IMR-90 (cell line): ENCODE results near the gene DDI2. TPM values are rescaled to one million over a fixed set of nuclear protein-coding genes. Genes with fewer than 3 reads are reported as not detected.

Experiments
- ATAC-seq: fragments of 200-7000 bp; cut with Tn5 transposase; 2 replicates; pipeline ENCODE4 v1.9.1; 2020; ENCODE audit warnings: low read depth, mild to moderate bottlenecking, moderate library complexity
- BruUV-seq: library from RNA; stranded (reverse); fragments of 400-500 nt; replicated peaks from 2 replicates; lab custom pipeline; 2021; lab: Mats Ljungman, UMichigan
- CTCF ChIA-PET: fragments of 300-600 bp; formaldehyde crosslinking; extraction: SDS; loops from one replicate; lab custom pipeline; 2021; ENCODE audit warnings: antibody characterized with exemption; lab: Yijun Ruan, JAX
- POLR2A ChIA-PET: fragments of 300-600 bp; sonication (Branson Sonifier 250); formaldehyde crosslinking; loops from one replicate; lab custom pipeline; 2022; ENCODE audit warnings: antibody characterized with exemption; ENCODE audit not compliant: unreplicated experiment; lab: Charles Lee
- DNase-seq: peaks from one replicate; pipeline ENCODE4 v3.0.0; 2013
- H2AFZ ChIP-seq: replicated peaks from 2 replicates; pipeline ENCODE3; 2013; ENCODE audit warnings: low read length, mild to moderate bottlenecking; ENCODE audit not compliant: poor library complexity
- H2AK5ac ChIP-seq: 2 replicates; pipeline ENCODE4 v1.6.1; 2013; ENCODE audit warnings: low read depth, low read length, inconsistent platforms
- H2AK9ac ChIP-seq: replicated peaks from 2 replicates; pipeline ENCODE3; 2013; ENCODE audit warnings: mild to moderate bottlenecking, low read depth, low read length, moderate library complexity; ENCODE audit not compliant: poor library complexity
- H2BK120ac ChIP-seq: 2 replicates; pipeline ENCODE4 v1.6.1; 2013; ENCODE audit warnings: low read depth, low read length, inconsistent platforms
- H2BK15ac ChIP-seq: 3 replicates; pipeline ENCODE4 v1.6.1; 2013; ENCODE audit warnings: low read depth, low read length, inconsistent platforms
- H2BK20ac ChIP-seq: 2 replicates; pipeline ENCODE4 v1.6.1; 2013; ENCODE audit warnings: low read depth, mild to moderate bottlenecking, inconsistent platforms, low read length, moderate library complexity
- H2BK5ac ChIP-seq: 2 replicates; pipeline ENCODE4 v1.6.1; 2013; ENCODE audit warnings: mild to moderate bottlenecking, low read depth, low read length, inconsistent platforms; ENCODE audit not compliant: poor library complexity, severe bottlenecking
- H3K14ac ChIP-seq: replicated peaks from 2 replicates; pipeline ENCODE4 v1.6.1; 2013; ENCODE audit warnings: low read depth, low read length, inconsistent platforms
- H3K18ac ChIP-seq: 2 replicates; pipeline ENCODE4 v1.6.1; 2013; ENCODE audit warnings: low read depth, low read length, control low read depth
- H3K23ac ChIP-seq: 2 replicates; pipeline ENCODE4 v1.6.1; 2013; ENCODE audit warnings: low read depth, low read length, inconsistent platforms
- H3K27ac ChIP-seq: 2 replicates; pipeline ENCODE4 v1.5.1; 2013; ENCODE audit warnings: mild to moderate bottlenecking, control low read depth, low read length; ENCODE audit not compliant: insufficient read depth
- H3K27me3 ChIP-seq: 2 replicates; pipeline ENCODE4 v1.6.1; 2013; ENCODE audit warnings: low read length; ENCODE audit not compliant: control insufficient read depth, insufficient read depth
- H3K36me3 ChIP-seq: 2 replicates; pipeline ENCODE4 v1.6.1; 2013; ENCODE audit warnings: low read length, mixed read lengths; ENCODE audit not compliant: control insufficient read depth, insufficient read depth
- H3K4ac ChIP-seq: 2 replicates; pipeline ENCODE4 v1.6.1; 2013; ENCODE audit warnings: low read depth, low read length, inconsistent platforms
- H3K4me1 ChIP-seq: 2 replicates; pipeline ENCODE4 v1.6.1; 2013; ENCODE audit warnings: low read length, mixed read lengths; ENCODE audit not compliant: control insufficient read depth, insufficient read depth
- H3K4me2 ChIP-seq: 2 replicates; pipeline ENCODE4 v1.6.1; 2013; ENCODE audit warnings: low read depth, mild to moderate bottlenecking, control low read depth, low read length, moderate library complexity
- H3K4me3 ChIP-seq: 2 replicates; pipeline ENCODE4 v1.5.1; 2013; ENCODE audit warnings: low read depth, mild to moderate bottlenecking, control low read depth, low read length, moderate library complexity; ENCODE audit not compliant: insufficient read depth
- H3K56ac ChIP-seq: 2 replicates; pipeline ENCODE4 v1.6.1; 2013; ENCODE audit warnings: low read length, inconsistent platforms; ENCODE audit not compliant: insufficient read depth; ENCODE audit errors: extremely low read depth
- H3K79me1 ChIP-seq, 2 experiments: 2 replicates each; pipeline ENCODE4 v1.6.1; 2013; ENCODE audit warnings: low read length in 2 of 2, inconsistent platforms in 1 of 2, low read depth in 1 of 2
- H3K9ac ChIP-seq: 2 replicates; pipeline ENCODE4 v1.6.1; 2013; ENCODE audit warnings: low read depth, low read length, control low read depth
- H3K9me1 ChIP-seq: 2 replicates; pipeline ENCODE4 v1.6.1; 2013; ENCODE audit warnings: low read length, inconsistent platforms; ENCODE audit not compliant: insufficient read depth
- H3K9me3 ChIP-seq: 2 replicates; pipeline ENCODE4 v1.6.1; 2013; ENCODE audit warnings: low read length; ENCODE audit not compliant: control insufficient read depth, insufficient read depth
- H4K20me1 ChIP-seq: 2 replicates; pipeline ENCODE4 v1.6.1; 2013; ENCODE audit warnings: low read length, inconsistent platforms; ENCODE audit not compliant: insufficient read depth
- H4K5ac ChIP-seq: 2 replicates; pipeline ENCODE4 v1.6.1; 2013; ENCODE audit warnings: mild to moderate bottlenecking, low read depth, low read length, control low read depth
- H4K8ac ChIP-seq, 2 experiments: 2 replicates each; pipeline ENCODE4 v1.6.1; 2013; ENCODE audit warnings: low read depth in 2 of 2, low read length in 2 of 2, control low read depth in 1 of 2, inconsistent platforms in 1 of 2
- H4K91ac ChIP-seq: 2 replicates; pipeline ENCODE4 v1.6.1; 2013; ENCODE audit warnings: low read depth, low read length, inconsistent platforms; ENCODE audit not compliant: insufficient read depth
- BHLHE40 ChIP-seq: fragments of 150-350 bp; IDR thresholded peaks from 2 replicates; pipeline ENCODE4 v1.6.1; 2016; ENCODE audit warnings: mild to moderate bottlenecking, low read depth, low read length
- CEBPB ChIP-seq: IDR thresholded peaks from 2 replicates; pipeline ENCODE4 v1.6.1; 2012; ENCODE audit warnings: low read depth, low read length, improper control_type of control experiment
- CHD1 ChIP-seq: IDR thresholded peaks from 2 replicates; pipeline ENCODE4 v1.6.1; 2012; ENCODE audit warnings: low read depth, low read length, improper control_type of control experiment
- CTCF ChIP-seq: conservative IDR thresholded peaks from 2 replicates; pipeline ENCODE4 v1.5.1; 2012; ENCODE audit warnings: mild to moderate bottlenecking, low read depth, low read length, improper control_type of control experiment
- ELK1 ChIP-seq: fragments of 150-350 bp; IDR thresholded peaks from 2 replicates; pipeline ENCODE4 v1.6.1; 2016; ENCODE audit warnings: low read depth, mild to moderate bottlenecking, low read length, moderate library complexity, borderline replicate concordance
- FOS ChIP-seq: fragments of 150-350 bp; IDR thresholded peaks from 2 replicates; pipeline ENCODE4 v1.6.1; 2016; ENCODE audit warnings: low read depth, low read length
- MAFK ChIP-seq: IDR thresholded peaks from 2 replicates; pipeline ENCODE4 v1.6.1; 2012; ENCODE audit warnings: low read depth, low read length, improper control_type of control experiment
- MAZ ChIP-seq: IDR thresholded peaks from 2 replicates; pipeline ENCODE4 v1.6.1; 2012; ENCODE audit warnings: low read depth, mild to moderate bottlenecking, low read length, improper control_type of control experiment, moderate library complexity, borderline replicate concordance
- MXI1 ChIP-seq: IDR thresholded peaks from 2 replicates; pipeline ENCODE4 v1.6.1; 2012; ENCODE audit warnings: low read depth, mild to moderate bottlenecking, low read length, moderate library complexity, borderline replicate concordance
- NFE2L2 ChIP-seq: fragments of 150-350 bp; IDR thresholded peaks from 2 replicates; pipeline ENCODE4 v1.6.1; 2016; ENCODE audit warnings: low read depth, mild to moderate bottlenecking, low read length
- POLR2A ChIP-seq: IDR thresholded peaks from 2 replicates; pipeline ENCODE4 v1.6.1; 2012; ENCODE audit warnings: mild to moderate bottlenecking, low read depth, low read length
- RAD21 ChIP-seq: IDR thresholded peaks from 2 replicates; pipeline ENCODE4 v1.6.1; 2012; ENCODE audit warnings: low read length, improper control_type of control experiment
- RCOR1 ChIP-seq: IDR thresholded peaks from 2 replicates; pipeline ENCODE4 v1.6.1; 2012; ENCODE audit warnings: mild to moderate bottlenecking, low read length, improper control_type of control experiment; ENCODE audit not compliant: insufficient replicate concordance
- RFX5 ChIP-seq: IDR thresholded peaks from 2 replicates; pipeline ENCODE4 v1.8.0; 2012; ENCODE audit warnings: low read depth, mild to moderate bottlenecking, low read length, moderate library complexity
- SMC3 ChIP-seq: fragments of 150-350 bp; IDR thresholded peaks from 2 replicates; pipeline ENCODE4 v1.6.1; 2016; ENCODE audit warnings: low read depth, mild to moderate bottlenecking, antibody characterized with exemption, low read length, moderate library complexity
- USF2 ChIP-seq: fragments of 150-350 bp; IDR thresholded peaks from 2 replicates; pipeline ENCODE4 v1.6.1; 2017; ENCODE audit warnings: mild to moderate bottlenecking, antibody characterized with exemption, low read length, low read depth
- whole genome bisulfite sequencing, 2 experiments: methylation state at CpG; one replicate each; pipeline versions ENCODE4 v1.1.5 to v1.1.7; 2013; ENCODE audit warnings: missing lambda C conversion rate in 2 of 2; ENCODE audit not compliant: insufficient read length in 1 of 2; ENCODE audit errors: extremely low coverage in 2 of 2; 5-methylcytosine and 5-hydroxymethylcytosine counted together
- dilution Hi-C: fragments of 300-500 bp; cut with HindIII; formaldehyde crosslinking; loops from one replicate; pipeline ENCODE4 v1.14.3; 2018; ENCODE audit warnings: low sequenced_read_pairs; ENCODE audit not compliant: unreplicated experiment
- in situ Hi-C: fragments of 300-500 bp; cut with MboI; formaldehyde crosslinking; loops from 3 replicates; pipeline ENCODE4 v1.14.3; 2019; ENCODE audit warnings: low sequenced_read_pairs, inconsistent platforms, mixed read lengths
- intact Hi-C: fragments of 100-400 bp; cut with micrococcal nuclease; formaldehyde crosslinking; loops from 2 replicates; pipeline ENCODE4 v1.10.0; 2022
- polyA plus RNA-seq, 3 experiments: library from polyadenylated mRNA; depleted of rRNA; stranded (reverse); fragments of >200 nt; gene quantifications; 2 replicates each; pipeline ENCODE4 v1.2.3, GENCODE V29; 2012; ENCODE audit warnings: low replicate concordance in 1 of 3
- total RNA-seq: library from RNA; depleted of rRNA; stranded (reverse); fragments of >200 nt; gene quantifications from 2 replicates; pipeline ENCODE4 v1.2.3, GENCODE V29; 2012

DDI2 gene
- total and polyA plus RNA-seq, 2 of the 4 experiments (the other 2 are of a cell fraction), result 6.0 to 13.4 TPM

GRCh38 chr1:15693371-15693770 is 76.1 kb downstream of the DDI2 start:
- no TSS peak for BruUV-seq
- H3K79me1 ChIP-seq, result peaks cover 36 to 93% of the 10 kb centered on the region in 2 experiments
- H4K20me1 ChIP-seq, result peaks cover 73% of the 10 kb centered on the region
- H3K18ac ChIP-seq, result no peak overlapping the region
- intact Hi-C loops, result no loop called here
- H3K9me1 ChIP-seq, result peaks cover 13% of the 10 kb centered on the region; the same call in 1 of the 2 replicates
- no peak overlapping the region for H2BK120ac ChIP-seq
- in situ Hi-C loops, result no loop called here
- H3K9ac ChIP-seq, result no peak overlapping the region
- no peak overlapping the region for H4K8ac ChIP-seq
- no peak overlapping the region for H3K14ac ChIP-seq
- dilution Hi-C loops, result no loop called here
- no peak overlapping the region for H2BK20ac ChIP-seq
- H3K56ac ChIP-seq, result no peak overlapping the region
- H2BK5ac ChIP-seq, result no peak overlapping the region
- TF ChIP-seq POLR2A (no peak), MAFK (no peak), USF2 (no peak), SMC3 (no peak), RFX5 (no peak), CHD1 (no peak), RCOR1 (no peak), NFE2L2 (no peak), MAZ (no peak), ELK1 (no peak), MXI1 (no peak), CEBPB (no peak), BHLHE40 (no peak), FOS (no peak), RAD21 (no peak), CTCF (no peak)
- POLR2A ChIA-PET, result no interaction called here
- DNase-seq (no peak), ATAC-seq (no peak)
- WGBS, 2 experiments, result 60% methylated on average over 1 of the region's 5 CpGs; no CpG with 5 or more reads in 1 of the 2 experiments
- no peak overlapping the region for H3K4ac ChIP-seq
- no peak overlapping the region for H3K23ac ChIP-seq
- peaks cover 4% of the 10 kb centered on the region; the same call in 1 of the 2 replicates for H3K36me3 ChIP-seq
- H2AFZ ChIP-seq, result no peak overlapping the region
- CTCF ChIA-PET, result no interaction called here
- H2AK5ac ChIP-seq, result no peak overlapping the region
- H3K4me1 ChIP-seq, result peaks cover 5% of the 10 kb centered on the region; the same call in 1 of the 2 replicates
- H3K27ac ChIP-seq, result no peak overlapping the region
- H4K91ac ChIP-seq, result no peak overlapping the region
- peak overlapping the region; percentile 52 for H2AK9ac ChIP-seq
- no peak overlapping the region for H3K4me2 ChIP-seq
- H3K27me3 ChIP-seq, result no peaks in the 10 kb centered on the region
- H3K4me3 ChIP-seq, result no peak overlapping the region
- H4K5ac ChIP-seq, result no peak overlapping the region
- no peak overlapping the region for H2BK15ac ChIP-seq
- H3K9me3 ChIP-seq, result no peaks in the 10 kb centered on the region
